ENCODE measurements around the gene SOCS2. TPM values are rescaled to one million over a fixed set of nuclear protein-coding genes. Genes with fewer than 3 reads are reported as not detected.
A peak's percentile ranks its signal among the peaks of the same experiment; 100 is the strongest.

SOCS2 gene
- total RNA-seq (2021; fragmentation: NEBNext Ultra II Directional; extraction: Animal tissue kit (Norgen Biotek cat#: 25700)) (18.0 TPM in 2 replicates), polyA plus RNA-seq (2011; rRNA removed) (12.6 and 14.5 TPM in 2 replicates), polyA minus RNA-seq (2011; rRNA and poly(A)+ RNA removed) (7.0 and 8.4 TPM in 2 replicates)
- 15.3 TPM for polyA plus RNA-seq (2011; cell fraction: cytosol; rRNA removed)
- 15.3 TPM for polyA plus RNA-seq (2011; cell fraction: nucleus; rRNA removed)
- polyA plus RNA-seq (2012, experiment 1 of 2), result 8.0 to 12.2 TPM (median 10.1 TPM) in 4 replicates
- 4.7 TPM for polyA plus RNA-seq (2012, experiment 2 of 2)
- 17.4 TPM for polyA plus RNA-seq (2013, experiment 1 of 2)
- polyA plus RNA-seq (2013, experiment 2 of 2), result 16.3 TPM
- polyA minus RNA-seq (2011; cell fraction: cytosol; rRNA and poly(A)+ RNA removed), result 7.9 TPM
- polyA minus RNA-seq (2011; cell fraction: nucleus; rRNA and poly(A)+ RNA removed), result 15.4 TPM
- long read RNA-seq, experiment 1, transcript SOCS2-210 (2 exons, 1,716 nt), result major isoform, 10 of 22 reads
- long read RNA-seq, experiment 1, partial matches to known transcripts, result 0 of 22 reads
- long read RNA-seq, experiment 1, other reads (novel, unspliced or antisense), result 7 of 22 reads
- long read RNA-seq, experiment 2, result 0 reads

GRCh38 chr12:93571925-93572711, at the start of gene SOCS2:
Gene SOCS2, plus strand, starts transcription at chr12:93572675. Its CDS starts 223 bp downstream, at chr12:93572898.
- CTCF ChIA-PET (ENCODE audit: partially characterized antibody), result interaction anchor here (0.6 to 4.9 kb wide), 14 partner anchors 9 to 773 kb away, joined by 3 to 26 read pairs (median 4); no protein-coding TSS in a partner anchor
- DNase-seq (ENCODE audit: low read depth in 1 of 2, low spot score in 2 of 2), result peak in 1 of 2 experiments; percentile 79
- Histone ChIP-seq H3K4ac (replicated peaks; ENCODE audit: insufficient read length, low read depth, low read length) (no peak within 1 kb of the TSS), H3K4me3 (ENCODE audit: extremely low read depth in 1 of 4, insufficient read depth in 2 of 4, low read depth in 3 of 4, low read length in 4 of 4) (peak within 1 kb of the TSS; percentile 68 to 82 (median 74)), H2BK15ac (ENCODE audit: low read length) (peak within 1 kb of the TSS; percentile 72; the same call in 1 of the 2 replicates), H3K56ac (replicated peaks; ENCODE audit: insufficient read length, low read depth, low read length) (no peak within 1 kb of the TSS), H3K79me2 (ENCODE audit: control insufficient read depth in 1 of 2, insufficient read depth in 2 of 2, low read length in 2 of 2) (peaks cover 0 to 12% of the 10 kb centered on the region in 2 experiments; a peak in 2 of 4 replicates), H2BK20ac (ENCODE audit: low read length) (0 out of 2 replicates have a peak within 1 kb of the TSS, but pooled peaks have one; percentile 61), H3K23me2 (ENCODE audit: low read depth, low read length) (peaks cover 26% of the 10 kb centered on the region; the same call in 1 of the 2 replicates), H3K18ac (ENCODE audit: extremely low read depth, low read length) (peak within 1 kb of the TSS; percentile 83), H3K36me3 (ENCODE audit: control insufficient read depth in 2 of 4, insufficient read depth in 4 of 4, low read length in 3 of 4) (peaks cover 0 to 12% (median 0%) of the 10 kb centered on the region in 4 experiments; a peak in 1 of 8 replicates), H4K5ac (ENCODE audit: insufficient read length, low read depth, low read length) (no peak within 1 kb of the TSS), H3K23ac (ENCODE audit: insufficient read length) (no peak within 1 kb of the TSS), H2BK120ac (replicated peaks; ENCODE audit: low read depth, low read length) (no peak within 1 kb of the TSS), H4K91ac (replicated peaks; ENCODE audit: insufficient read length, low read length) (peak within 1 kb of the TSS; percentile 82), H4K8ac (ENCODE audit: extremely low read depth, insufficient read depth, low read length) (peak within 1 kb of the TSS; percentile 79; the same call in 1 of the 2 replicates), H3K27ac (ENCODE audit: low read depth, low read length) (no peak within 1 kb of the TSS), H2BK12ac (ENCODE audit: low read depth, low read length) (peak within 1 kb of the TSS; percentile 90), H3K9ac (replicated peaks in 1 of 4; ENCODE audit: extremely low read depth in 1 of 4, low read depth in 3 of 4, low read length in 3 of 4) (peak within 1 kb of the TSS; percentile 5 to 65 (median 32); a peak in 4 of 7 replicates), H3K9me3 (ENCODE audit: insufficient read depth in 2 of 2, low read depth in 1 of 2, low read length in 1 of 2) (no peaks in the 10 kb centered on the region), H4K20me1 (replicated peaks in 1 of 2; ENCODE audit: control insufficient read depth in 1 of 2, insufficient read depth in 2 of 2, low read length in 2 of 2) (peaks cover 0 to 9% of the 10 kb centered on the region in 2 experiments), H3K79me1 (ENCODE audit: low read depth, low read length) (no peaks in the 10 kb centered on the region; the same call in 1 of the 2 replicates), H2BK5ac (ENCODE audit: low read depth, low read length) (peak within 1 kb of the TSS; percentile 81; the same call in 1 of the 2 replicates), H2AK5ac (ENCODE audit: low read depth, low read length) (peak within 1 kb of the TSS; percentile 54; the same call in 1 of the 2 replicates), H2AFZ (ENCODE audit: low read length) (no peak within 1 kb of the TSS), H3K4me1 (replicated peaks in 1 of 4; ENCODE audit: control insufficient read depth in 3 of 4, insufficient read depth in 4 of 4, low read length in 3 of 4) (peaks cover 0 to 2% (median 0%) of the 10 kb centered on the region in 4 experiments; a peak in 5 of 7 replicates), H3K27me3 (replicated peaks in 1 of 4; ENCODE audit: control insufficient read depth in 3 of 4, extremely low read depth in 1 of 4, insufficient read depth in 3 of 4, low read length in 3 of 4) (peaks cover 0 to 34% (median 21%) of the 10 kb centered on the region in 4 experiments; a peak in 5 of 7 replicates), H3K14ac (ENCODE audit: insufficient read length) (no peak within 1 kb of the TSS), H3K4me2 (ENCODE audit: insufficient read depth in 1 of 2, low read depth in 2 of 2, low read length in 2 of 2) (peak within 1 kb of the TSS; percentile 85 to 97)
- no peak for FAIRE-seq
- POLR2A ChIA-PET (ENCODE audit: partially characterized antibody), result interaction anchor here (0.9 to 7.2 kb wide), 13 partner anchors 9 to 231 kb away, joined by 3 to 41 read pairs (median 7); partner anchors contain the start of gene CRADD
- WGBS, 2 experiments (ENCODE audit: extremely low coverage in 1 of 2, insufficient coverage in 1 of 2, insufficient read length in 1 of 2, insufficient replicate concordance in 2 of 2, low coverage in 1 of 2, low lambda C conversion rate in 2 of 2, missing lambda C conversion rate in 1 of 2), result 1% methylated on average over 39 of the region's 59 CpGs; no CpG with 5 or more reads in 1 of the 2 experiments
- TF ChIP-seq HDAC6 (IDR thresholded peaks at IDR 0.05; ENCODE audit: low read depth, low read length), result no peak
- TF ChIP-seq KDM4A (IDR thresholded peaks at IDR 0.05; ENCODE audit: low read depth, low read length, severe bottlenecking), result peak; percentile 45
